Measurements from ENCODE around the gene MAML3.
"Not testable (repeated sequence)": the region's sequence is repeated elsewhere in the genome, so short reads cannot be mapped to it uniquely, and the experiment has no call there.

Gene MAML3

GRCh38 chr4:139704915-139705485 is 449.0 kb downstream of the MAML3 start:
- no peak for DNase-seq

GRCh38 chr4:139700568-139700967 is 453.4 kb downstream of the MAML3 start:
- no peak for DNase-seq

GRCh38 chr4:139698167-139698925 is 455.6 kb downstream of the MAML3 start:
- DNase-seq = not testable (repeated sequence)

GRCh38 chr4:139696491-139696890 is 457.5 kb downstream of the MAML3 start:
- no peak for DNase-seq

- no peak for DNase-seq
Measured at GRCh38 chr4:139694522-139695107, 459.4 kb downstream of the MAML3 start.

GRCh38 chr4:139692309-139693012 is 461.5 kb downstream of the MAML3 start:
- no peak for DNase-seq

- no peak for DNase-seq
Measured at GRCh38 chr4:139690419-139690818, 463.6 kb downstream of the MAML3 start.

- DNase-seq = no peak
Measured at GRCh38 chr4:139689093-139689722, 464.8 kb downstream of the MAML3 start.

- no peak for DNase-seq
Measured at GRCh38 chr4:139686988-139687387, 467.0 kb downstream of the MAML3 start.

GRCh38 chr4:139686130-139686529 is 467.9 kb downstream of the MAML3 start:
- DNase-seq = no peak

- DNase-seq = no peak
Measured at GRCh38 chr4:139685180-139685579, 468.8 kb downstream of the MAML3 start.

GRCh38 chr4:139684351-139684750 is 469.6 kb downstream of the MAML3 start:
- DNase-seq = no peak

GRCh38 chr4:139682741-139683151 is 471.2 kb downstream of the MAML3 start:
- no peak for DNase-seq

GRCh38 chr4:139682309-139682708 is 471.7 kb downstream of the MAML3 start:
- DNase-seq = no peak

- no peak for DNase-seq
Measured at GRCh38 chr4:139676913-139677585, 476.9 kb downstream of the MAML3 start.

GRCh38 chr4:139676365-139676764 is 477.6 kb downstream of the MAML3 start:
- no peak for DNase-seq

- no peak for DNase-seq
Measured at GRCh38 chr4:139675651-139676050, 478.3 kb downstream of the MAML3 start.

- peak in 1 of 2 donors; percentile 24 for DNase-seq
Measured at GRCh38 chr4:139674875-139675550, 479.0 kb downstream of the MAML3 start.

- no peak for DNase-seq
Measured at GRCh38 chr4:139672732-139673131, 481.3 kb downstream of the MAML3 start.

GRCh38 chr4:139672215-139672614 is 481.8 kb downstream of the MAML3 start:
- DNase-seq = no peak

GRCh38 chr4:139670775-139671174 is 483.2 kb downstream of the MAML3 start:
- no peak for DNase-seq

- no peak for DNase-seq
Measured at GRCh38 chr4:139669890-139670289, 484.1 kb downstream of the MAML3 start.
